HG03571 (cell line): ENCODE data around the gene SLC39A11.
"Not testable (repeated sequence)": the region's sequence is repeated elsewhere in the genome, so short reads cannot be mapped to it uniquely, and the experiment has no call there.

Source experiments
- ATAC-seq: cut with Tn5 transposase; IDR thresholded peaks from one replicate; pipeline ENCODE4 v1.9.1; 2021; ENCODE audit not compliant: unreplicated experiment

SLC39A11 gene

GRCh38 chr17:72927760-72928159, 164.7 kb downstream of the SLC39A11 start:
- no peak for ATAC-seq

- ATAC-seq = no peak
Observed at GRCh38 chr17:72927146-72927545, 165.3 kb downstream of the SLC39A11 start.

- ATAC-seq = no peak
Observed at GRCh38 chr17:72926171-72926570, 166.3 kb downstream of the SLC39A11 start.

GRCh38 chr17:72924196-72924595, 168.3 kb downstream of the SLC39A11 start:
- ATAC-seq = no peak

GRCh38 chr17:72922219-72922618, 170.3 kb downstream of the SLC39A11 start:
- ATAC-seq = no peak

- ATAC-seq = no peak
Observed at GRCh38 chr17:72921347-72922054, 171.0 kb downstream of the SLC39A11 start.

GRCh38 chr17:72920513-72920912, 172.0 kb downstream of the SLC39A11 start:
- no peak for ATAC-seq

GRCh38 chr17:72916991-72917390, 175.5 kb downstream of the SLC39A11 start:
- no peak for ATAC-seq

GRCh38 chr17:72915625-72916081, 176.8 kb downstream of the SLC39A11 start:
- no peak for ATAC-seq

GRCh38 chr17:72913142-72913682, 179.3 kb downstream of the SLC39A11 start:
- ATAC-seq = no peak

GRCh38 chr17:72906306-72906705, 186.2 kb downstream of the SLC39A11 start:
- ATAC-seq = no peak

- no peak for ATAC-seq
Observed at GRCh38 chr17:72903522-72903921, 189.0 kb downstream of the SLC39A11 start.

- no peak for ATAC-seq
Observed at GRCh38 chr17:72901657-72902056, 190.8 kb downstream of the SLC39A11 start.

- no peak for ATAC-seq
Observed at GRCh38 chr17:72901083-72901482, 191.4 kb downstream of the SLC39A11 start.

GRCh38 chr17:72900654-72900971, 191.9 kb downstream of the SLC39A11 start:
- no peak for ATAC-seq

GRCh38 chr17:72898725-72899124, 193.8 kb downstream of the SLC39A11 start:
- ATAC-seq = no peak

GRCh38 chr17:72896288-72896687, 196.2 kb downstream of the SLC39A11 start:
- not testable (repeated sequence) for ATAC-seq

- no peak for ATAC-seq
Observed at GRCh38 chr17:72891627-72892026, 200.9 kb downstream of the SLC39A11 start.

GRCh38 chr17:72890711-72891110, 201.8 kb downstream of the SLC39A11 start:
- ATAC-seq = no peak

GRCh38 chr17:72887917-72888316, 204.6 kb downstream of the SLC39A11 start:
- ATAC-seq = no peak

GRCh38 chr17:72887322-72887721, 205.2 kb downstream of the SLC39A11 start:
- ATAC-seq = no peak

- ATAC-seq = no peak
Observed at GRCh38 chr17:72886622-72887021, 205.9 kb downstream of the SLC39A11 start.

- ATAC-seq = no peak
Observed at GRCh38 chr17:72884066-72884465, 208.4 kb downstream of the SLC39A11 start.
